HepG2 (cell line): ENCODE results near the gene ZNF428. TPM values are rescaled to one million over a fixed set of nuclear protein-coding genes. Genes with fewer than 3 reads are reported as not detected.
A peak's percentile ranks its signal among the peaks of the same experiment; 100 is the strongest.

Experiments
- ATAC-seq: fragments of 200-7000 bp; cut with Tn5 transposase; 3 replicates; pipeline ENCODE4 v1.9.1; 2020; ENCODE audit warnings: mild to moderate bottlenecking, moderate library complexity
- BruUV-seq: library from RNA; stranded (reverse); fragments of 400-500 nt; replicated peaks from 2 replicates; lab custom pipeline; 2021; lab: Mats Ljungman, UMichigan
- CTCF ChIA-PET: fragments of 300-600 bp; formaldehyde crosslinking; extraction: SDS; loops from one replicate; lab custom pipeline; 2021; ENCODE audit warnings: low total read pairs, inconsistent platforms, low intra/inter-chr PET ratio; lab: Yijun Ruan, JAX
- POLR2A ChIA-PET: fragments of 350-600 bp; sonication (Branson Sonifier 250); formaldehyde crosslinking; loops from one replicate; lab custom pipeline; 2020; ENCODE audit warnings: antibody characterized with exemption, inconsistent platforms; lab: Yijun Ruan, JAX
- DNase-seq: peaks from one replicate; pipeline ENCODE4 v3.0.0-alpha.2; 2015; ENCODE audit warnings: low spot score
- FAIRE-seq: peaks from 3 replicates; lab custom pipeline; 2011; peaks lifted over from hg19 to GRCh38; lab: Jason Lieb, UNC
- H2AFZ ChIP-seq: one replicate; pipeline ENCODE4 v1.6.1; 2011; ENCODE audit warnings: low read length, inconsistent platforms
- H3K27ac ChIP-seq: fragments of 300-600 bp; 3 replicates; pipeline ENCODE4 v1.8.0; 2011; ENCODE audit warnings: mixed run types, mild to moderate bottlenecking, mixed read lengths, low read length, inconsistent platforms; ENCODE audit not compliant: insufficient read depth; ENCODE audit errors: extremely low read length
- H3K27me3 ChIP-seq, 2 experiments: fragments of 200-600 bp in 1 of 2; 2 replicates in 1 of 2; 3 replicates in 1 of 2; pipeline versions ENCODE4 v1.6.0 to v1.8.0; 2011; ENCODE audit warnings: low read length in 2 of 2, mild to moderate bottlenecking in 2 of 2, moderate library complexity in 2 of 2, inconsistent platforms in 1 of 2; ENCODE audit not compliant: insufficient read depth in 2 of 2, control insufficient read depth in 1 of 2
- H3K36me3 ChIP-seq, 2 experiments: fragments of 200-600 bp in 1 of 2; replicated peaks in 1 of 2; 2 replicates in 1 of 2; 3 replicates in 1 of 2; pipeline versions ENCODE4 v1.5.1 to v1.8.0; 2011; ENCODE audit warnings: low read length in 2 of 2, inconsistent platforms in 1 of 2; ENCODE audit not compliant: insufficient read depth in 2 of 2, control insufficient read depth in 1 of 2
- H3K4me1 ChIP-seq: 2 replicates; pipeline ENCODE4 v1.5.1; 2012; ENCODE audit warnings: low read length, inconsistent platforms; ENCODE audit not compliant: insufficient read depth
- H3K4me2 ChIP-seq: 2 replicates; pipeline ENCODE4 v1.6.0; 2011; ENCODE audit warnings: low read depth, low read length, inconsistent platforms
- H3K4me3 ChIP-seq, 3 experiments: fragments of 200-600 bp in 1 of 3; sonication (generic), shearing (Covaris generic) in 1 of 3; replicated peaks in 1 of 3; 2 replicates each; pipeline ENCODE4 v1.5.1; 2011 to 2016; ENCODE audit warnings: low read length in 3 of 3, inconsistent platforms in 2 of 3, low read depth in 2 of 3, mild to moderate bottlenecking in 2 of 3, control low read depth in 1 of 3, mixed read lengths in 1 of 3; ENCODE audit not compliant: insufficient read depth in 1 of 3
- H3K79me2 ChIP-seq: one replicate; pipeline ENCODE4 v1.6.1; 2011; ENCODE audit warnings: low read length, inconsistent platforms; ENCODE audit not compliant: insufficient read depth
- H3K9ac ChIP-seq: 2 replicates; pipeline ENCODE4 v1.6.0; 2011; ENCODE audit warnings: mild to moderate bottlenecking, low read depth, low read length, inconsistent platforms; ENCODE audit not compliant: insufficient read depth
- H3K9me3 ChIP-seq: 2 replicates; pipeline ENCODE4 v1.5.1; 2012; ENCODE audit warnings: mild to moderate bottlenecking, low read length
- H4K20me1 ChIP-seq: 2 replicates; pipeline ENCODE4 v1.6.0; 2011; ENCODE audit warnings: inconsistent platforms, mild to moderate bottlenecking, low read length, moderate library complexity; ENCODE audit not compliant: insufficient read depth
- MED13 ChIP-seq: sonication (generic); formaldehyde crosslinking; IDR thresholded peaks from 2 replicates; pipeline ENCODE4 v1.5.0; 2020; ENCODE audit warnings: missing genetic modification reagents
- NFYC ChIP-seq: IDR thresholded peaks from 2 replicates; pipeline ENCODE4 v1.6.1; 2016; ENCODE audit warnings: missing genetic modification reagents, missing compliant biosample characterization
- ZNF136 ChIP-seq: sonication (generic); formaldehyde crosslinking; IDR thresholded peaks from 2 replicates; pipeline ENCODE4 v1.8.1; 2022; ENCODE audit warnings: low read depth, mild to moderate bottlenecking, moderate library complexity, missing genetic modification reagents
- ZNF619 ChIP-seq: sonication (generic); formaldehyde crosslinking; IDR thresholded peaks from 2 replicates; pipeline ENCODE4 v1.4.0; 2020; ENCODE audit warnings: mild to moderate bottlenecking, missing genetic modification reagents
- ZNF629 ChIP-seq: sonication (generic); formaldehyde crosslinking; conservative IDR thresholded peaks from 2 replicates; pipeline ENCODE4 v1.5.0; 2020; ENCODE audit warnings: missing genetic modification reagents
- WGBS: methylation state at CpG from one replicate; pipeline ENCODE4 v1.1.6; 2017; ENCODE audit warnings: low lambda C conversion rate; 5-methylcytosine and 5-hydroxymethylcytosine counted together
- in situ Hi-C: cut with HindIII; loops from 2 replicates; pipeline ENCODE4 v1.10.0; 2017; ENCODE audit warnings: low pct_unique_long_range_greater_than_20kb; ENCODE audit not compliant: extremely low pct_ligation_motif_present
- intact Hi-C: fragments of 100-400 bp; cut with micrococcal nuclease; formaldehyde crosslinking; loops from one replicate; pipeline ENCODE4 v1.10.0; 2022; ENCODE audit not compliant: unreplicated experiment
- polyA plus RNA-seq, 8 experiments: library from polyadenylated mRNA; depleted of rRNA in 3 of 8; stranded (reverse) in 7 of 8; unstranded in 1 of 8; fragments of >200 nt; fragmentation: Illumina TruSeq in 4 of 8; extraction: Trizol in 4 of 8; gene quantifications; 2 replicates each; pipeline versions ENCODE4 v1.2.1 to v1.2.3, GENCODE V29; 2011 to 2016; ENCODE audit warnings: low read depth in 4 of 8, missing spikeins in 1 of 8, mixed read lengths in 1 of 8; ENCODE audit not compliant: insufficient read depth in 1 of 8
- total RNA-seq, 5 experiments: library from RNA; depleted of rRNA; stranded (reverse); fragments of >200 nt; fragmentation: Illumina TruSeq; extraction: Trizol; gene quantifications; 2 replicates each; pipeline ENCODE4 v1.2.3, GENCODE V29; 2016; ENCODE audit warnings: low read depth in 1 of 5
- TF ChIP-seq, protein P1 (sequence below): sonication (generic); formaldehyde crosslinking; IDR thresholded peaks from one replicate; pipeline ENCODE4 v1.5.1; 2020; ENCODE audit warnings: mild to moderate bottlenecking, missing genetic modification reagents; ENCODE audit errors: not compliant biosample characterization

The ZNF428 gene
- total and polyA plus RNA-seq, 2 of the 13 experiments (the other 11 are each of a cell fraction or from before 2014, with no cell fraction given): 10.4 to 26.9 TPM

GRCh38 chr19:43574424-43575155, 44.8 kb downstream of the ZNF428 start:
- Histone ChIP-seq H4K20me1 (no peaks in the 10 kb centered on the region), H3K9me3 (no peaks in the 10 kb centered on the region), H3K9ac (peak overlapping the region; percentile 88), H3K27ac (peak overlapping the region; percentile 72), H3K4me2 (peak overlapping the region; percentile 93), H3K27me3 (no peaks in the 10 kb centered on the region; a peak in 1 of 5 replicates), H3K4me3 (peak overlapping the region; percentile 87 to 92 (median 89)), H3K4me1 (peaks cover 19% of the 10 kb centered on the region; the same call in 1 of the 2 replicates), H2AFZ (peak overlapping the region; percentile 31), H3K79me2 (peaks cover 8% of the 10 kb centered on the region), H3K36me3 (peaks cover 0 to 1% of the 10 kb centered on the region in 2 experiments; a peak in 1 of 5 replicates)
- intact Hi-C loops: loop anchor here (1.0 kb wide), 1 partner anchor 22 kb away; the partner anchor contains the start of genes IRGQ and ZNF576
- ChIA-PET POLR2A (interaction anchor here (1.4 to 1.8 kb wide), 2 partner anchors 19 to 21 kb away, joined by 3 to 6 read pairs; partner anchors contain the start of genes IRGQ and ZNF576), CTCF (no interaction called here)
- FAIRE-seq (no peak), DNase-seq (no peak), ATAC-seq (no peak)
- in situ Hi-C loops: no loop called here
- WGBS: 30% methylated on average over 9 of the region's 12 CpGs
- BruUV-seq: TSS peak; percentile 66
- TF ChIP-seq ZNF619 (CRISPR knock-in tag) (peak; percentile 64; the same call in 1 of the 2 replicates), ZNF629 (peak; percentile 70), MED13 (CRISPR knock-in tag) (no peak), ZNF136 (CRISPR knock-in tag) (no peak)

DNA sequence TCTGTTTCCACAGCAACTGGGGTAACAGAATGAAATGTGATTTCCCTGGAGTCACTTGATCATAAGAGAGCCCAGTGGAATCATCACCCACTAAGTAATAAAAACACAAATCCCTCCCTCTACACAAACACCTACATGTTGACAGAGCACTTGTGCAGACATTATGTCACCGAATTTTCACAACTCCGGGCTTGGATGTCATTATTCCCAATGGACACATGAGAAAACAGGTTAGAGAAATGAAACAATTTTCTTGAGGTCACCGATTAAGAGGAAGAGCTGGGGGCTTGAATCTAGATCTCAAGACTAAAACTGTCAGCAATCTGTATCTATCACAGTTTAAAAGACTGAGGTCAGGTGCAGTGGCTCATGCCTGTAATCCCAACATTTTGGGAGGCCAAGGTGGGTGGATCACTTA, 47.2 kb downstream of the ZNF428 start:
- H3K27me3 ChIP-seq: no peaks in the 10 kb centered on the region; a peak in 1 of 5 replicates
- H4K20me1 ChIP-seq: no peaks in the 10 kb centered on the region
- no peak overlapping the region for H2AFZ ChIP-seq
- H3K9ac ChIP-seq: no peak overlapping the region
- in situ Hi-C loops (no loop called here), intact Hi-C loops (no loop called here)
- no peak overlapping the region for H3K27ac ChIP-seq
- H3K4me2 ChIP-seq: no peak overlapping the region
- H3K36me3 ChIP-seq: peaks cover 0 to 1% of the 10 kb centered on the region in 2 experiments; a peak in 1 of 5 replicates
- TF ChIP-seq, protein P1, sequence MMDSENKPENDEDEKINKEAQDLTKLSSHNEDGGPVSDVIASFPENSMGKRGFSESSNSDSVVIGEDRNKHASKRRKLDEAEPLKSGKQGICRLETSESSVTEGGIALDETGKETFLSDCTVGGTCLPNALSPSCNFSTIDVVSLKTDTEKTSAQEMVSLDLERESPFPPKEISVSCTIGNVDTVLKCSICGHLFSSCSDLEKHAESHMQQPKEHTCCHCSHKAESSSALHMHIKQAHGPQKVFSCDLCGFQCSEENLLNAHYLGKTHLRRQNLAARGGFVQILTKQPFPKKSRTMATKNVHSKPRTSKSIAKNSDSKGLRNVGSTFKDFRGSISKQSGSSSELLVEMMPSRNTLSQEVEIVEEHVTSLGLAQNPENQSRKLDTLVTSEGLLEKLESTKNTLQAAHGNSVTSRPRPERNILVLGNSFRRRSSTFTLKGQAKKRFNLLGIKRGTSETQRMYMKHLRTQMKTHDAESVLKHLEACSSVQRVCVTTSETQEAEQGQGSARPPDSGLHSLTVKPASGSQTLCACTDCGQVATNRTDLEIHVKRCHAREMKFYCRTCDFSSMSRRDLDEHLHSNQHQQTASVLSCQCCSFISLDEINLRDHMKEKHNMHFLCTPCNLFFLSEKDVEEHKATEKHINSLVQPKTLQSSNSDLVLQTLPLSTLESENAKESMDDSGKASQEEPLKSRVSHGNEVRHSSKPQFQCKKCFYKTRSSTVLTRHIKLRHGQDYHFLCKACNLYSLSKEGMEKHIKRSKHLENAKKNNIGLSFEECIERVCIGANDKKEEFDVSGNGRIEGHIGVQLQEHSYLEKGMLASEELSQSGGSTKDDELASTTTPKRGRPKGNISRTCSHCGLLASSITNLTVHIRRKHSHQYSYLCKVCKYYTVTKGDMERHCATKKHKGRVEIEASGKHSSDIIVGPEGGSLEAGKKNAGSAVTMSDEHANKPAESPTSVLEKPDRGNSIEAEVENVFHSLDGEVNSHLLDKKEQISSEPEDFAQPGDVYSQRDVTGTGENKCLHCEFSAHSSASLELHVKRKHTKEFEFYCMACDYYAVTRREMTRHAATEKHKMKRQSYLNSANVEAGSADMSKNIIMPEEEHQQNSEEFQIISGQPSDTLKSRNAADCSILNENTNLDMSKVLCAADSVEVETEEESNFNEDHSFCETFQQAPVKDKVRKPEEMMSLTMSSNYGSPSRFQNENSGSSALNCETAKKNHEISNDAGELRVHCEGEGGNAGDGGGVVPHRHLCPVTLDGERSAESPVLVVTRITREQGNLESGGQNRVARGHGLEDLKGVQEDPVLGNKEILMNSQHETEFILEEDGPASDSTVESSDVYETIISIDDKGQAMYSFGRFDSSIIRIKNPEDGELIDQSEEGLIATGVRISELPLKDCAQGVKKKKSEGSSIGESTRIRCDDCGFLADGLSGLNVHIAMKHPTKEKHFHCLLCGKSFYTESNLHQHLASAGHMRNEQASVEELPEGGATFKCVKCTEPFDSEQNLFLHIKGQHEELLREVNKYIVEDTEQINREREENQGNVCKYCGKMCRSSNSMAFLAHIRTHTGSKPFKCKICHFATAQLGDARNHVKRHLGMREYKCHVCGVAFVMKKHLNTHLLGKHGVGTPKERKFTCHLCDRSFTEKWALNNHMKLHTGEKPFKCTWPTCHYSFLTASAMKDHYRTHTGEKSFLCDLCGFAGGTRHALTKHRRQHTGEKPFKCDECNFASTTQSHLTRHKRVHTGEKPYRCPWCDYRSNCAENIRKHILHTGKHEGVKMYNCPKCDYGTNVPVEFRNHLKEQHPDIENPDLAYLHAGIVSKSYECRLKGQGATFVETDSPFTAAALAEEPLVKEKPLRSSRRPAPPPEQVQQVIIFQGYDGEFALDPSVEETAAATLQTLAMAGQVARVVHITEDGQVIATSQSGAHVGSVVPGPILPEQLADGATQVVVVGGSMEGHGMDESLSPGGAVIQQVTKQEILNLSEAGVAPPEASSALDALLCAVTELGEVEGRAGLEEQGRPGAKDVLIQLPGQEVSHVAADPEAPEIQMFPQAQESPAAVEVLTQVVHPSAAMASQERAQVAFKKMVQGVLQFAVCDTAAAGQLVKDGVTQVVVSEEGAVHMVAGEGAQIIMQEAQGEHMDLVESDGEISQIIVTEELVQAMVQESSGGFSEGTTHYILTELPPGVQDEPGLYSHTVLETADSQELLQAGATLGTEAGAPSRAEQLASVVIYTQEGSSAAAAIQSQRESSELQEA: no peak
- TF ChIP-seq NFYC (CRISPR knock-in tag): no peak
- peaks cover 19% of the 10 kb centered on the region; the same call in 1 of the 2 replicates for H3K4me1 ChIP-seq
- H3K79me2 ChIP-seq: peaks cover 8% of the 10 kb centered on the region
- no peak for FAIRE-seq
- CTCF ChIA-PET: no interaction called here
- POLR2A ChIA-PET: no interaction called here
- no TSS peak for BruUV-seq
- H3K9me3 ChIP-seq: no peaks in the 10 kb centered on the region
- no peak overlapping the region for H3K4me3 ChIP-seq
- no peak for ATAC-seq
- WGBS: 70% methylated on average over 3 of the region's 3 CpGs
- DNase-seq: no peak
